HUDEP-2 (cell line): Measurements from ENCODE around the gene CCZ1B.
"Not testable (repeated sequence)": the region's sequence is repeated elsewhere in the genome, so short reads cannot be mapped to it uniquely, and the experiment has no call there.

Experiments
- DNase-seq, 76 experiments: peaks; one replicate each; lab custom pipeline; 2025; ENCODE audit not compliant: unreplicated experiment in 76 of 76; lab: John Stamatoyannopoulos, UW

Gene CCZ1B

DNA sequence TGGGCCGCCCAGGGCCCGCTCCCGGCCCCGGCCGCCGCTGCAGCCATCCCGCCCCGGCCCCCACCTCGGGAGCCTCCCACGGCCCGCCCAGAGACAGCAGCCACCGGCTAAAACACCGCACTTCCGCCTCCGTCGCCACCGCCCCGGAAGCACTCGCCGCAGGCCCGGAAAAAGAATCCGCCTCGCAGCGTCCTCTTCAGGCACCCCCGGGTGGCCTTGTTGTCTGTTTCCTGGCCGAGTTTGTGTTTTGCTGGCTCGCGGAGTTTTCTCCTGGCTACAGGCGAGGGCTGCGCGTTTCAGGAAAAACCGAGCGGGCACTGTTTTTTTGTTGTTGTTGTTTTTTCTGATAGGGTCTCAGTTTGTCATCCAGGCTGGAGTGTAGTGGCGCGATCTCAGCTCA lies at the start of gene CCZ1B:
CCZ1B (minus strand) TSS at position 125 of the 400 bp plus-strand sequence; CDS start at position 47, 78 bp downstream.
- peak in 73 of 76 experiments; percentile 22 to 94 (median 72) for DNase-seq

DNA sequence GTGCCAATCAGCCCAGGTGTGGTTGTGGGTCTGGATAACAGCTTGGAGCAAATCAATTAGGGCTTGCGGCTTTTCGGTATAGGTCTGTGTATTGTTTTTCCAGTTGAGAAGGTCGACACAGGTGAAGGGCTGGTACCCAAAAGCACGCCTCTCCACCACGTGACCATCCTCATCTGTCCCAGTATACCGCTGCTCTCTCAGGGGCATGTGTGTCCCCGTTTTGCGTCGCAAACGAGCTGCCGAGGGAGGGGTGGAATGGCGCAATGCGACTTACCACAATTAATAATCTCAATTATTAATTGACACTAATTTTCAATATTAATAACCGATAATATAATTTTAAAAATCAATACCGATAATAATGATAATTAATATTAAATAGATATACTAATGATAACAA lies 48.9 kb upstream of the CCZ1B start:
- not testable (repeated sequence) for DNase-seq

DNA sequence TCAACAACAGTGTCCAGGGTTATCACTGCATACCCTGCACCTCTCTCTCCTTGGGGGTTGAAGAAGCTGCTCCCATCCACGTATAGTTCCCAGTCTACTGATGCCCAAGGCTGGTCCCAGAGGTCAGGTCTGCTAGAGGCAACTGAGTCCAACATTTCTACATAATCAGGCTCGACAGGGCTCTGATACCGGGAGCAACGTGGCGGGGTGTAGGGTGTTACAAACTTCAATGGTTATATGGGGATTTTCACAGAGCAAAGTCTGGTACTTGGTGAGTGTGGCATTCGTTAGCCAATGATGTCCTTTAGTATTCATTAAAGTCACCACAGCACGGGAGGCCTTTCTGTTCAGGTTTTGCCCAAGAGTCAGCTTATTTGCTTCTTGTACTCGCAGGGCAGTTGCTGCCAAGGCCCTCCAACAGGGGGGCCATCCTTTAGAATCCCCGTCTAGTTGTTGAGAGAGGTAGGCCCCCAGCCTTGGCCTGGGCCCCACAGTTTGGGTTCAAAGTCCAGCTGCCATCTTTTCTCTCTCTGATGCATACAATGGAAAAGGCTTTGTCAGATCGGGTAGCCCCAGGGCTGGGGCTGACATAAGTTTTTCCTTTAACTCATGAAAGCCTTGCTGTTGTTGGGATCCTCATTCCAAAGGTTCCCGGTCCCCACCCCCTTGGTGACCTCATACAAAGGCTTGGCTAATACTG lies 46.3 kb upstream of the CCZ1B start:
- DNase-seq: not testable (repeated sequence)

DNA sequence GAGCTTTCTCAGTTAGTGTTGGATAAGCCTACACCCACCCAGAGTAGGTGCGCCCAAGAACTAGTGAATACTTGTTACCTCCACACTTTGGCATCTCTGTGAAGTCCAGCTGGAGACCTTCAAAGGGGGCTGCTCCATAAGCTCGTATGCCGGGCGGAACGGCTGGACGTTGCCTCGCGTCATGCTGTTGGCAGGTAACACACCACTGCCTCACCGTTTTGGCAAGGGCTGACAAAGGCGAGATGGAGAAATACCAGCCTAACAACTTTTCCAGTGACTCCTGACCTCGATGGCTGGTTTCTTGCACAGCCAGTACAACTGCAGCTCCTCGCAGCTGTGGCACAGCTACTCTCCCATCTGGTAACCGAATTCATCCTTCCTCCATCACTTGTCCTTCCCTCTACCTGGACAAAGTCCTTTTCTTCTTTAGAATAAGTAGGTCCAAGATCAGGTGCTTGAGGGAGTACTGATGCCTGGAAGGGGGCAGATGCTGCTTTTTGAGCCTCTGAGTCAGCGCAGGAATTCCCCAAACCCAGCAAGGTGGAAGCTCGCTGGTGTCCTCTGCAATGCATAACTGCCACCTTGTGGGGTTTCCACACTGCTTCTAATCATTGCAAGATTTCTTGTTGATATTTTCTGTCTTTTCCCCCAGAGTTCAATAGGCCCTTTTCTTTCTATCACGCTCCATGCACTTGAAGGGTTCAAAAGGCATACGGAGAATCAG lies 45.5 kb upstream of the CCZ1B start:
- not testable (repeated sequence) for DNase-seq

DNA sequence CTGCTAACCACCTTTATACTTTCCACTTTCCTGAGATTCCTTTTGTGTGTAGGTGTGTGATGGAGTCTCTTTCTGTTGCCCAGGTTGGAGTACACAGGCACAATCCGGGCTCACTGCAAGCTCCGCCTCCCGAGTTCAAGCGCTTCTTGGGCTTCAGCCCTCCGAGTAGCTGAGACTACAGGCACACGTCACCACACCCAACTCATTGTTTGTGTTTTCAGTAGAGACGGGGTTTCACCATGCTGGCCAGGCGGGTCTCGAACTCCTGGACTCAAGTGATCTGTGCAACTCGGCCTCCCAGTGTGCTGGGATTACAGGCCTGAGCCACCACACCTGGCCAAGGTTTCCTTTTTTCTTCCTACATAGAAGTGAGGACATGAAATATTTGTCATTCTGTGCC lies 38.7 kb upstream of the CCZ1B start:
- not testable (repeated sequence) for DNase-seq

DNA sequence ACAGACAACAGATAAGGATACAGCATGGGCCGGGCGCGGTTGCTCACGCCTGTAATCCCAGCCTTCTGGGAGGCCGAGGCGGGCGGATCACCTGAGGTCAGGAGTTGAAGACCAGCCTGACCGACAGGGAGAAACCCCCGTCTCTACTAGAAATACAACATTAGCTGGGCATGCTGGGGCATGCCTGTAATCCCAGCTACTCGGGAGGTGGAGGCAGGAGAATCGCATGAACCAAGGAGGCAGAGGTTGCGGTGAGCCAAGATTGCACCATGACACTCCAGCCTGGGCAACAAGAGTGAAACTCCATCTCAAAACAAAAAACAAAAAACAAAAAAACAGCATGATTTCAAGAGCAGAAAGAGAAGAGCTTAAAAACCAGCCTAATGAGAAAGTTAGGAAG lies 38.1 kb upstream of the CCZ1B start:
- not testable (repeated sequence) for DNase-seq

DNA sequence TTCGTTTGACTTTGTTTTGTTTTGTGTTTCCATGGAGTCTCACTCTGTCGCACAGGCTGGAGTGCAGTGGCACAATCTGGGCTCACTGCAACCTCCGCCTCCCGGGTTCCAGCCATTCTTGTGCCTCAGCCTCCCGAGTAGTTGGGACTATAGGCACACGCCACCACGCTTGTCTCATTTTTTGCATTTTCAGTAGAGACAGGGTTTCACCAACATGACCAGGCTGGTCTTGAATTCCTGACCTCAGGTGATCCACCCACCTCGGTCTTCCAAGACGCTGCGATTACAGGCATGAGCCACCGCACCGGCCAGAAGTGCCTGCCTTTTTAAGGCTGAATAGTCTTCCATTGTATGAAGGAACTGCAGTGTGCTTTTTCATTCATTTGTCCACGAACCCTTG lies 36.8 kb upstream of the CCZ1B start:
- not testable (repeated sequence) for DNase-seq

DNA sequence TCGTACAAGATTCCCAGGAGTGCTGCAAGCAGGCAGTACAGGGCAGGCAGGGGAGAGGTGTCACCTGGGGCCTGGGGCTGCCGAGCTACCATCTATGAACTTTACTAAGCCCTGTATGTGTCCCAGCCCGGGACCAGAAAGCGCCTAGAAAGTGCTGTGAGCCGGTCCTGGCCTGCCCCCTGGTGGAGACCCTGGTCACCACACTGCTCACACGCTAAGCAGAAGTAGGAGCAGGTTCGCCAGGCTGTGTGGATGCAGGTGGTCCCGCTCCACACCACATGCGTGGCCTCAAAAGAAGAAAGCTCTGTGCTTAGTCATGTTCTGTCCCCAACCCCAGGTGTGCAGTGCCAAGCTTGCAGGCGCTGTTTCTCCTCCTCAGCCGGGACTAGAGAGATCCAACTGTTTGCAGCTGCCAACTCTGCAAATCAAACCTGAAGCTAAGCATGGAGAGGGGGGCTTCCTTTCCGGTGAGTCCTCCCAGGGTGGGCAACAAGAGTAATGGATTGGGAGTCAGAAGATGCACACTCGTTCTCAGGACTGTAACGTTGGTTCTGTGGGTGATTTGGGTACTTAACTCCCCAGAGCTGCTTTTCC lies 31.7 kb upstream of the CCZ1B start:
- DNase-seq: peak in 64 of 76 experiments; percentile 2 to 72 (median 39)

DNA sequence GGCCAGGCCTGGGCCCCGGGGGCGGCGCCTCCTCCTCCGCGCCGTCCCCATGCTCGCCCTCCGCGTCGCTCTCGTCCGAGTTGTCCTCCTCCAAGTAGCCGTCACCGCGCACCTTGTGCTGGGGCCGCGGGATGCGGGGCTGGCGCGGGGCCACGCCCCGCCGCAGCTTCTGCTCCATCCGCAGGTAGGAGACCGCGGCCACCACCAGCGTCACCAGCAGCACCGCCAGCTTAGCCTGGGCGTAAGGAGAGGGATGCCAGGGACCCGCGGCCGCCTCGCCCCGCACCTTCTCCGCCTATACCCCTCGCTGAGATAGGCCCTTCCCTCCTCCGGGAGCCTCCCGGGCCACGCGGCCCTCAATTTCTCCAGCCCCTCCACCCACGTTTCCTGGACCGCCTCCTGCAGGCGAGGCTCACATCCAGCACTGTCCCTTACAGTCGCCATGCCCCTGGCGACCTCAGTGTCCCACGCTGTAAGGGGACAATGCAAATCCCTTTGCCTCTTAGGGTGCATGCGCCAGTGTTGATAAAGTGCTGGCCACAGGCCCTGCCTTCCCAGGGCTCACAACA lies 29.6 kb upstream of the CCZ1B start:
- DNase-seq: not testable (repeated sequence)

DNA sequence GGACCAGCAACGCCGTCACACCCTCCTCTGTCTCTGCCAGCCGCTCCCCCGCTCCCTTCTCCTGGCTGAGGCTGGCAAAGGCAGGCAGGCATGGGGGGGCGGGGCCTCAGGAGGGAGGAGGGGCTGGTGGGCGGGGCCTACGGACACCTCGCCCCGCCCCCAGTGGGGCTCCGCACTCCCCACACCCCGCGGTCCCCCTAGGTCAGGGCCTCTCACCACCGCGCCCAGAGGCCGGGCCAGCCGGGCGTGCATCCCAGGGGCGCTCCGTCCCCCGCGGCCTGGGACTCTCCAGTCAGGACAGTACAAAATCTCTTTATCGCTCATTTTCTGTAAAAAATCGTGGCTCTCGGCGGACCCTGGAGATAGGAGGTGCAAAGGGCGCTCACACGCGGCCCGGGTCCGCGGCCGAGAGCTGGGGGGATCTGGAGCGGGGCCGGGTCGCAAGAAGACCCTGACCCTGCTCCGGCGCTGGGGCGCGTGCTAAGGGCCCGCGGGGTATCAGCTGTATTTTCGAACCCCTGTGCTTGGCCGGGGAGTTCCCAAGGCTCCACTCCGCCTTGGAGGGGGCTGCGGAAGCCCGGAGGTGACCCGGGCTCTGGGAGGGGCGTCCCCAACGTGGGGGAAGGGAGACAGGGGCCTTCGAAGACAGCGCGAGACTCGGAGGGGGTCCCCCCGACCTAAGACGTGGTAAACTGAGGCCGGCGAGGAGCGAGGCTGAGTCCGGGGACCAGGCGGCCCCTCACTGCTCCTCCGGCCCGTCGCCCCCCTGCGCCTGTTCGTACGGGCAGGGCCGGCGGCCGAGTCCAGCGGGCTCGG lies 28.9 kb upstream of the CCZ1B start:
- DNase-seq: not testable (repeated sequence)

DNA sequence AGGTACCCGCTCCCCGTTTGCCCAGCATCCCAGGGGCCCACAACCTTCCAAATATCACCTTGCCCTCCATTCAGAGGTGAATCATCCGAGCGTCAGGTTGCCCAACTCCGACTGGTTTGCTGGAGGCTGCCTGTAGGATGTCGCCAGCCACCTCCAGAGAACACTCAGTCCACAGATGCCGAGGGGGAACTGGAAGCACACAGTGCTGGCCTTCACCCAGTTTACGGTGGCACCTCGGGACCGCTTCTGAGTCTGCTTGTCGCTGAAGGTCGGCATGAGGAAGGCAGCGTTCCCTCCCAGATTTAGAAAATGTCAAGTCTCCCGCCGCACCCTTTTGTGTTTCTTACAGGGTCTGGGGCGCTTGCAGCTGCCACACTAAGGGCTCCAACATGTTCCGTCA lies 27.6 kb upstream of the CCZ1B start:
- DNase-seq: not testable (repeated sequence)

DNA sequence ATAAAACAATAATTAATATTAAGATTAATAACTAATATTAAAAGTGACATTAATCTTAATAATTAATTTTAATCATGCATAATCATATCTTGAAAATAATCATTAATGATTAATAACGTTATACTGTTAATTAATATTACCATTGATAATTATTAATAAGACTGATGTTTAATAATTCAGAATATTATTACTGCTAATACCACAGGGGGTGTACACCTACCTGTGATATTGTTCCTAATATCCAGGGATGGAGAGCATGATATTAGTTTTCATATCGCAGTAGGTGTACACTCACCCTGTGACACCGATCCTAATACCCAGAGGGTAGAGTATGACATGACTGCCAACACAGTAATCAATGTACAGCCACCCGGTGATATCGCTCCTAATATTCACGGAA lies 23.1 kb upstream of the CCZ1B start:
- not testable (repeated sequence) for DNase-seq

DNA sequence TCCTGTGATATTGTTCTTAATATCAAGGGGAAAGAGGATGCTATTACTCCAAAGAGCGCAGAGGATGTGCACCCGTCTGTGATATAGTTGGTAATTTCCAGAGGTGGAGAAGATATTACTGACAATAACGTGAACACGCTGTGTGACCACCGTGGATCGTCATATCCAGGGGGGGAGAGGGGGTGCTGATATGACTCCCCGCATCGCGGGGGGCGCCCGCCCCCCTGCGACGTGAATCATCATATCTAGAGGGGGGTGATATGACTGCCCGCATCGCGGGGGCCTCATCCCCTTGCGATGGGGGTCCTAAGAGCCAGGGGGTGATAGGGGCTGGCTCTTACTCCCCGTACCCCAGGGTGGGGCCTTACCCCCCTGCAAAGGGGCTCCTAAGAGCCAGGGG lies 21.7 kb upstream of the CCZ1B start:
- DNase-seq: not testable (repeated sequence)

DNA sequence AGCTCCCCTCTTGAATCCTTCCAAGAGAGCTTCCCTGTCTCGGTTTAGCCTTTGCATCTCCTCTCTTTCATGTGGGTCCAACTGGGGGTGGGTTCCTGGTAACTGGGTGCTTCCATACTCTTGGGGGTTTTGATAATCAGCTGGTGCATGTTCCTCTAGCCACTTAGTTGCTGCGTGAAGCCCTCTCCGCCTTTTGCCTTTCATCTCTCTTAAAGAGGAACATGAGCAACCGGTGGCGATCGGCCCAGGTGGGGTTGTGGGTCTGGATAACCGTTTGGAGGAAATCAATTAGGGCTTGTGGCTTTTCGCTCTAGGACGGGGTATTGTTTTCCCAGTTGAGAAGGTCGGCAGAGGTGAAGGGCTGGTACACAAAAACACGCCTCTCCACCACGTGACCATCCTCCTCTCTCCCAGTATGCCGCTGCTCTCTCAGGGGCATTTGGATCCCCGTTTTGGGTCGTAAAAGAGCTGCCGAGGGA lies 19.9 kb upstream of the CCZ1B start:
- DNase-seq: not testable (repeated sequence)

DNA sequence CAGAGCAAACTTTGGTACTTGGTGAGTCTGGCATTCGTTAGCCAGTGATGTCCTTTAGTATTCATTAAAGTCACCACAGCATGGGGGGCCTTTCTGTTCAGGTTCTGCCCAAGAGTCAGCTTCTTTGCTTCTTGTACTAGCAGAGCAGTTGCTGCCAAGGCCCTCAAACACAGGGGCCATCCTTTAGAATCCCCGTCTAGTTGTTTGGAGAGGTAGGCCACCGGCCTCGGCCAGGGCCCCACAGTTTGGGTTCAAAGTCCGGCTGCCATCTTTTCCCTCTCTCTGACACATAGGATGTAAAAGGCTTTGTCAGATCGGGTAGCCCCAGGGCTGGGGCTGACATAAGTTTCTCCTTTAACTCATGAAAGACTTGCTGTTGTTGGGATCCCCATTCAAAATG lies 17.6 kb upstream of the CCZ1B start:
- not testable (repeated sequence) for DNase-seq

DNA sequence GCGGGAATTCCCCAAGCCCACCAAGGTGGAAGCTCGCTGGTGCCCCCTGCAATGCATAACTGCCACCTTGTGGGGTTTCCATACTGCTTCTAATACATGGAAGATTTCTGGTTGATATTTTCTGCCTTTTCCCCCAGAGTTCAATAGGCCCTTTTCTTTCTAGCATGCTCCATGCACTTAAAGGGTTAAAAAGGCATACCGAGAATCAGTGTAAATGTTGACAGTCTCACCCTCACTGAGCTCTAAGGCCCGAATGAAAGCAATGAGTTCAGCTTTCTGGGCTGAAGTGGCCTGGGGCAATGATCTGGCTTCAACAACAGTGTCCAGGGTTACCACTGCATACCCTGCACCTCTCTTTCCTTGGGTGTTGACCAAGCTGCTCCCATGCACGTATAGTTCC lies 17.0 kb upstream of the CCZ1B start:
- not testable (repeated sequence) for DNase-seq

DNA sequence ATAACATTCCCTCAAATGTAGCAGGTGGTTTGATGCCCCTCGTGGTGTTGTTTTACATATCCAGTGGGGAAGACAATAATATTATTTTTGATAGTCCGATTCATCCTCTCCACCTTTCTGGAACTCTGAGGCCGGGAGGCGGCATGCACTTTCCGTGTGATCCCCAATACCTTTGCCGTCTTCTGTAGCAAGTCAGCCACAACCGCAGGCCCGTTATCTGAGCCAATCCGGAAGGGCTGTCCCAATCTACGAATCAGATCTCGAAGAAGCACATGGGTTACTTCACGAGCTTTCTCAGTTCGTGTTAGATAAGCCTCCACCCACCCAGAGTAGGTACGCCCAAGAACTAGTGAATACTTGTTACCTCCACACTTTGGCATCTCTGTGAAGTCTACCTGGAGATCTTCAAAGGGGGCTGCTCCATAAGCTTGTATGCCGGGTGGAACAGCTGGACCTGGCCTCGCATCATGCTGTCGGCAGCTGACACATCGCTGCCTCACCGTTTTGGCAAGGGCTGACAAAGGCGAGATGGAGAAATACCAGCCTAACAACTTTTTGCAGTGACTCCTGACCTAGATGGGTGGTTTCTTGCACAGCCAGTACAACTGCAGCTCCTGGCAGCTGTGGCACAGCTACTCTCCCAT lies 16.3 kb upstream of the CCZ1B start:
- peak in 2 of 76 experiments; percentile 5 to 9 for DNase-seq

DNA sequence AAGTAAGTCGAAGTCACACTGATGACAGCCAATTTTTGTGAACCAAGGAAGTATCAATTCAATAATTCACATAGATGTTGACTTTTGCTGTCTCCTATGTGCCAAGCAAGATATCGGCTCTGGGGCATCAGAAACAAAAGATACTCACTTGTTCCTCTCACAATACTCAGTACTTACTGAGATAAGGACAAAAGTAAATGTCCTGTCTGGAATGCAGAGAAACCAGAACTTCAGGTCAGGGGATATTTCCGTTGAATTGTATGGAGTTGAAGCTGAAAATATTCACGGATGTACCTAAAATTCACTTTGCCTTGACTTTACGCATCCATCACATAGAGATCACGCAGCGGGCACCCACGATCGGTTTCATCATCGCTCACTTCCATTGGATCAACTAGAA lies 11.0 kb upstream of the CCZ1B start:
- not testable (repeated sequence) for DNase-seq

DNA sequence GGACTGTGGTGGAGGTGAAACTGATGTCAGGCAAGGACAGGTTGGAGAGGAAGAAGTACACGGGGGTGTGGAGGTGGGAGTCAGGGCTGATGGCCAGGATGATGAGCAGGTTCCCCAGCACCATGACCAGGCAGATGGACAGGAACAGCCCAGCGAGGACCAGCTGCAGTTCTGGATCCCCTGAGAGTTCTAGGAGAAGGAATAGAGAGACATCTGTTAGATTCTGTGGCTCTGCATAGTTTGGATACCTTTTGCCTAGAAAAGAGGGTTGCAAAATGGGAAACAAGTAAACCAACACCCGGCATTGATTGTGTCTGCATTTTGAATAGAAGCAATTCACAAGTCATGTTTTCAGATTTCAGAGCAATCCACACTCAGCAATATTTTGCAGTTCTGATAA lies 9.4 kb upstream of the CCZ1B start:
- not testable (repeated sequence) for DNase-seq

DNA sequence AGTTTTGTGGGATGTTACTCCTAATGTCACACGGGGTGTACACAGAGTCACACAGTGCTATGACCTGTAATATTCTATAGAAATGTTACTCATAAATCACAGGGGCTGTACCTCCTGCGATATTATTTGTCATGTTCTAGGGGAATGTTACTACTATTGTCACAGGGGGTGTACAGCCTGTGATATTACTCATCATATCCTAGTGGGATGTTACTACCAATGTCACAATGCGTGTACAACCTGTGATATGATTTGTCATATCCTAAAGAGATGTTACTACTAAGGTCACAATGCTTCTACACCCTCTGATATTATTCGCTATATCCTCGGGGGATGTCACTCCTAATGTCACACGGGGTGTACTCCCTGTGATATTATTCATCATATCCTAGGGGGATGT lies 7.6 kb upstream of the CCZ1B start:
- no peak for DNase-seq
